Mesenteric fat pad (tissue), 1 donor: Measurements from ENCODE around the gene LRRC58. TPM values are rescaled to one million over a fixed set of nuclear protein-coding genes. Genes with fewer than 3 reads are reported as not detected.

ENCODE experiments used
- DNase-seq: peaks from one replicate; pipeline ENCODE4 v3.0.0-alpha.2; 2020; ENCODE audit warnings: low spot score
- total RNA-seq: library from RNA; stranded (reverse); fragmentation: NEBNext Ultra II Directional; extraction: Animal tissue kit (Norgen Biotek cat#: 25700); gene quantifications from one replicate; pipeline ENCODE4 v1.2.1, GENCODE V29; 2021
- donor health status: DM: yes; HTN: yes; CAD: no.

Gene LRRC58
- total RNA-seq, 1 donor from 2014 or later: 26.2 TPM

GRCh38 chr3:120280566-120280965 lies 68.6 kb downstream of the LRRC58 start:
- no peak for DNase-seq

DNA sequence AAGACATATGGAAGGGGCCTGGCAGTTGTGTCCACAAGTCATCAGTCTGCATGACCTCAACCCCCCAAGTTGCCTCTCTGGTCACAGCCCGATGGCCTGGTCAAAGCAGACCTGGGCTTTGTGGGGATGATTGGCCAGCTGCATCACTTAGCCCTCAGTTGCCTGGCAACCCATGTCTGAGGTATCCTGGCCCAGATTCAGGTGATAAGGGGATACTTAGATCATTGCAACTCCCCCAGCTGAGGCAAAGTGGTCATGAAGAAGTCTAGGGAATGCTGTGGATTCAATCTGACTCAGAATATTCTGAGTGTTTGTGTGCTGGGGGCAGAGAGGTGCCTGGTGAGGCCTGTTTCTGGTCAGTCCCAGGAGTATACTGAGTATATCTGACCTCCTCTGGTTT lies 69.1 kb downstream of the LRRC58 start:
- no peak for DNase-seq

- DNase-seq: no peak
Measured at GRCh38 chr3:120276767-120277166, 72.4 kb downstream of the LRRC58 start.

GRCh38 chr3:120275618-120276017 lies 73.5 kb downstream of the LRRC58 start:
- no peak for DNase-seq

GRCh38 chr3:120274739-120275167 lies 74.4 kb downstream of the LRRC58 start:
- DNase-seq: no peak

Other genes with a start within 250 kb of the LRRC58 start
- 0.42 TPM for gene GPR156, start 64.1 kb downstream of the LRRC58 start, total RNA-seq
- gene FSTL1, start 101.6 kb upstream of the LRRC58 start, total RNA-seq: 1,301 TPM
- 122 TPM for gene NDUFB4, start 247.0 kb upstream of the LRRC58 start, total RNA-seq